NOMO-1 (cell line): ENCODE data around the gene PDPR.
"Not testable (repeated sequence)": the region's sequence is repeated elsewhere in the genome, so short reads cannot be mapped to it uniquely, and the experiment has no call there.

Experiments used
- DNase-seq, 2 experiments: peaks; one replicate each; lab custom pipeline; 2025; ENCODE audit not compliant: unreplicated experiment in 2 of 2; lab: John Stamatoyannopoulos, UW

Gene PDPR

GRCh38 chr16:70160821-70161220 lies 46.7 kb downstream of the PDPR start:
- DNase-seq = no peak

GRCh38 chr16:70161350-70161749 lies 47.2 kb downstream of the PDPR start:
- no peak for DNase-seq

- DNase-seq = no peak
Measured at GRCh38 chr16:70162041-70162451, 47.9 kb downstream of the PDPR start.

- DNase-seq = no peak
Measured at GRCh38 chr16:70163596-70163995, 49.5 kb downstream of the PDPR start.

GRCh38 chr16:70166688-70167087 lies 52.6 kb downstream of the PDPR start:
- not testable (repeated sequence) for DNase-seq

GRCh38 chr16:70173212-70173837 lies 59.2 kb downstream of the PDPR start, which contains the start of gene CLEC18C:
CLEC18C (plus strand) TSS chr16:70173787; CDS start chr16:70174279, 492 bp downstream.
- not testable (repeated sequence) for DNase-seq

- not testable (repeated sequence) for DNase-seq
Measured at GRCh38 chr16:70173916-70174315, 59.8 kb downstream of the PDPR start.

- DNase-seq = not testable (repeated sequence)
Measured at GRCh38 chr16:70174387-70174932, 60.3 kb downstream of the PDPR start.

- DNase-seq = not testable (repeated sequence)
Measured at GRCh38 chr16:70187858-70188607, 73.9 kb downstream of the PDPR start.

GRCh38 chr16:70188608-70188915 lies 74.4 kb downstream of the PDPR start:
- DNase-seq = not testable (repeated sequence)

GRCh38 chr16:70190574-70190973 lies 76.4 kb downstream of the PDPR start:
- DNase-seq = not testable (repeated sequence)

GRCh38 chr16:70196683-70197300 lies 82.7 kb downstream of the PDPR start:
- DNase-seq = not testable (repeated sequence)

- DNase-seq = not testable (repeated sequence)
Measured at GRCh38 chr16:70197611-70198010, 83.5 kb downstream of the PDPR start.

- DNase-seq = not testable (repeated sequence)
Measured at GRCh38 chr16:70198230-70198629, 84.1 kb downstream of the PDPR start.

GRCh38 chr16:70198666-70199065 lies 84.5 kb downstream of the PDPR start:
- not testable (repeated sequence) for DNase-seq

- DNase-seq = not testable (repeated sequence)
Measured at GRCh38 chr16:70199170-70199569, 85.0 kb downstream of the PDPR start.

- not testable (repeated sequence) for DNase-seq
Measured at GRCh38 chr16:70200063-70200462, 85.9 kb downstream of the PDPR start.

GRCh38 chr16:70203508-70203907 lies 89.4 kb downstream of the PDPR start:
- DNase-seq = not testable (repeated sequence)

- not testable (repeated sequence) for DNase-seq
Measured at GRCh38 chr16:70204010-70204409, 89.9 kb downstream of the PDPR start.

GRCh38 chr16:70204668-70205405 lies 90.7 kb downstream of the PDPR start:
- not testable (repeated sequence) for DNase-seq

GRCh38 chr16:70206382-70206781 lies 92.2 kb downstream of the PDPR start:
- DNase-seq = not testable (repeated sequence)
